HUES48 (cell line): Measurements from ENCODE around the gene EIF2S2.

Experiments used
- H3K27ac ChIP-seq: one replicate; pipeline ENCODE4 v1.7.0; 2013; ENCODE audit warnings: low read depth, low read length, inconsistent platforms
- H3K27me3 ChIP-seq: 2 replicates; pipeline ENCODE4 v1.6.1; 2013; ENCODE audit warnings: mild to moderate bottlenecking, low read length; ENCODE audit not compliant: control insufficient read depth, insufficient read depth
- H3K36me3 ChIP-seq: 2 replicates; pipeline ENCODE4 v1.6.1; 2013; ENCODE audit warnings: low read length; ENCODE audit not compliant: control insufficient read depth, insufficient read depth
- H3K4me1 ChIP-seq: 2 replicates; pipeline ENCODE4 v1.6.1; 2013; ENCODE audit warnings: mild to moderate bottlenecking, low read length; ENCODE audit not compliant: control insufficient read depth, insufficient read depth
- H3K4me3 ChIP-seq: 2 replicates; pipeline ENCODE4 v1.5.1; 2013; ENCODE audit warnings: mild to moderate bottlenecking, low read depth, low read length
- H3K9ac ChIP-seq: 2 replicates; pipeline ENCODE4 v1.6.1; 2013; ENCODE audit warnings: mild to moderate bottlenecking, low read depth, low read length, moderate library complexity
- H3K9me3 ChIP-seq: 2 replicates; pipeline ENCODE4 v1.6.1; 2013; ENCODE audit warnings: low read length; ENCODE audit not compliant: control insufficient read depth, insufficient read depth

EIF2S2 gene

GRCh38 chr20:34120213-34120612 is 8.2 kb upstream of the EIF2S2 start:
- no peaks in the 10 kb centered on the region for H3K4me1 ChIP-seq
- no peak overlapping the region for H3K4me3 ChIP-seq
- H3K9ac ChIP-seq: no peak overlapping the region
- no peak overlapping the region for H3K27ac ChIP-seq
- H3K36me3 ChIP-seq: no peaks in the 10 kb centered on the region
- no peaks in the 10 kb centered on the region for H3K27me3 ChIP-seq
- H3K9me3 ChIP-seq: no peaks in the 10 kb centered on the region

GRCh38 chr20:34115232-34115631 is 3.2 kb upstream of the EIF2S2 start:
- Histone ChIP-seq H3K4me1 (peaks cover 5% of the 10 kb centered on the region), H3K9ac (no peak overlapping the region), H3K27ac (no peak overlapping the region)

GRCh38 chr20:34114809-34115208 is 2.8 kb upstream of the EIF2S2 start:
- Histone ChIP-seq H3K4me3 (no peak overlapping the region), H3K4me1 (peaks cover 8% of the 10 kb centered on the region), H3K36me3 (no peaks in the 10 kb centered on the region), H3K27me3 (no peaks in the 10 kb centered on the region), H3K27ac (no peak overlapping the region), H3K9ac (no peak overlapping the region), H3K9me3 (no peaks in the 10 kb centered on the region)

More at GRCh38 chr20:34115232-34115631, 3.2 kb upstream of the EIF2S2 start:
- H3K4me3 ChIP-seq: no peak overlapping the region
- no peaks in the 10 kb centered on the region for H3K27me3 ChIP-seq
- no peaks in the 10 kb centered on the region for H3K9me3 ChIP-seq
- no peaks in the 10 kb centered on the region for H3K36me3 ChIP-seq

- peaks cover 15% of the 10 kb centered on the region for H3K4me1 ChIP-seq
- H3K27ac ChIP-seq: peak overlapping the region; percentile 88
- H3K4me3 ChIP-seq: peak overlapping the region; percentile 96
- H3K9ac ChIP-seq: peak overlapping the region; percentile 65
- H3K36me3 ChIP-seq: peaks cover 20% of the 10 kb centered on the region
- no peaks in the 10 kb centered on the region for H3K9me3 ChIP-seq
- H3K27me3 ChIP-seq: no peaks in the 10 kb centered on the region
Observed at GRCh38 chr20:34112600-34113101, 608 bp upstream of the EIF2S2 start.

GRCh38 chr20:34110745-34111641 is 1.1 kb downstream of the EIF2S2 start:
- Histone ChIP-seq H3K4me3 (peak overlapping the region; percentile 96), H3K9me3 (no peaks in the 10 kb centered on the region), H3K36me3 (peaks cover 29% of the 10 kb centered on the region), H3K9ac (peak overlapping the region; percentile 99), H3K27me3 (no peaks in the 10 kb centered on the region), H3K27ac (peak overlapping the region; percentile 97), H3K4me1 (peaks cover 15% of the 10 kb centered on the region)

- H3K27me3 ChIP-seq: no peaks in the 10 kb centered on the region
- no peak overlapping the region for H3K27ac ChIP-seq
- H3K4me1 ChIP-seq: peaks cover 15% of the 10 kb centered on the region
- H3K36me3 ChIP-seq: peaks cover 37% of the 10 kb centered on the region
- H3K9ac ChIP-seq: peak overlapping the region; percentile 99
- H3K9me3 ChIP-seq: no peaks in the 10 kb centered on the region
- peak overlapping the region; percentile 96 for H3K4me3 ChIP-seq
Observed at GRCh38 chr20:34110025-34110744, 1.9 kb downstream of the EIF2S2 start.

GRCh38 chr20:34109442-34109841 is 2.6 kb downstream of the EIF2S2 start:
- H3K27ac ChIP-seq: no peak overlapping the region
- H3K4me1 ChIP-seq: peaks cover 15% of the 10 kb centered on the region
- no peak overlapping the region for H3K9ac ChIP-seq
- no peaks in the 10 kb centered on the region for H3K9me3 ChIP-seq
- H3K36me3 ChIP-seq: peaks cover 45% of the 10 kb centered on the region
- H3K27me3 ChIP-seq: no peaks in the 10 kb centered on the region
- H3K4me3 ChIP-seq: no peak overlapping the region

- H3K27me3 ChIP-seq: no peaks in the 10 kb centered on the region
- H3K27ac ChIP-seq: no peak overlapping the region
- H3K9ac ChIP-seq: no peak overlapping the region
- peaks cover 15% of the 10 kb centered on the region for H3K4me1 ChIP-seq
- H3K36me3 ChIP-seq: peaks cover 52% of the 10 kb centered on the region
- H3K4me3 ChIP-seq: no peak overlapping the region
- H3K9me3 ChIP-seq: no peaks in the 10 kb centered on the region
Observed at GRCh38 chr20:34108616-34109174, 3.3 kb downstream of the EIF2S2 start.

GRCh38 chr20:34105978-34106675 is 5.9 kb downstream of the EIF2S2 start:
- H3K27ac ChIP-seq: no peak overlapping the region
- peaks cover 78% of the 10 kb centered on the region for H3K36me3 ChIP-seq
- no peak overlapping the region for H3K4me3 ChIP-seq
- H3K27me3 ChIP-seq: no peaks in the 10 kb centered on the region
- no peaks in the 10 kb centered on the region for H3K9me3 ChIP-seq
- H3K4me1 ChIP-seq: peaks cover 15% of the 10 kb centered on the region
- no peak overlapping the region for H3K9ac ChIP-seq

- Histone ChIP-seq H3K9me3 (no peaks in the 10 kb centered on the region), H3K27me3 (no peaks in the 10 kb centered on the region), H3K9ac (no peak overlapping the region), H3K4me1 (peaks cover 7% of the 10 kb centered on the region; the same call in 1 of the 2 replicates), H3K4me3 (no peak overlapping the region), H3K36me3 (peaks cover 92% of the 10 kb centered on the region), H3K27ac (no peak overlapping the region)
Observed at GRCh38 chr20:34104059-34104458, 8.0 kb downstream of the EIF2S2 start.
